H1 (cell line): ENCODE measurements around the gene ZNF221.

Experiments
- CBX8 ChIP-seq: fragments of 300-800, 300-1000 bp; sonication (generic); IDR thresholded peaks from 2 replicates; pipeline ENCODE4 v1.7.1; 2016; ENCODE audit warnings: low read depth, low read length, borderline replicate concordance
- CTCF ChIP-seq, 3 experiments: IDR thresholded peaks; 1 replicate in 2 of 3; 2 replicates in 1 of 3; pipeline versions ENCODE4 v1.5.1 to v1.6.1; 2011; ENCODE audit warnings: low read length in 3 of 3, mild to moderate bottlenecking in 3 of 3, inconsistent platforms in 2 of 3, low read depth in 1 of 3, moderate library complexity in 1 of 3; ENCODE audit not compliant: insufficient read depth in 1 of 3; ENCODE audit errors: control extremely low read depth in 1 of 3
- EP300 ChIP-seq, 2 experiments: IDR thresholded peaks; 1 replicate in 1 of 2; 2 replicates in 1 of 2; pipeline ENCODE4 v1.6.1; 2011 to 2012; ENCODE audit warnings: low read depth in 2 of 2, low read length in 2 of 2, mild to moderate bottlenecking in 2 of 2, borderline replicate concordance in 1 of 2, inconsistent platforms in 1 of 2, moderate library complexity in 1 of 2
- EZH2 ChIP-seq: fragments of 200-600 bp; sonication (generic); IDR thresholded peaks from 2 replicates; pipeline ENCODE4 v1.7.1; 2012; ENCODE audit warnings: low read depth, mild to moderate bottlenecking, moderate library complexity, low read length, inconsistent platforms; ENCODE audit not compliant: severe bottlenecking
- HDAC6 ChIP-seq: IDR thresholded peaks from one replicate; pipeline ENCODE4 v1.7.1; 2012; ENCODE audit warnings: low read depth, mild to moderate bottlenecking, inconsistent platforms, low read length, moderate library complexity
- POLR2A ChIP-seq, 2 experiments: IDR thresholded peaks; 1 replicate in 1 of 2; 2 replicates in 1 of 2; pipeline ENCODE4 v1.6.1; 2011; ENCODE audit warnings: low read depth in 2 of 2, low read length in 2 of 2, mild to moderate bottlenecking in 2 of 2; ENCODE audit errors: control extremely low read depth in 1 of 2
- POLR2AphosphoS5 ChIP-seq: IDR thresholded peaks from 2 replicates; pipeline ENCODE4 v1.6.1; 2011; ENCODE audit warnings: low read depth, low read length
- RAD21 ChIP-seq, 2 experiments: IDR thresholded peaks in 1 of 2; conservative IDR thresholded peaks in 1 of 2; 2 replicates each; pipeline ENCODE4 v1.6.1; 2011; ENCODE audit warnings: low read depth in 2 of 2, low read length in 2 of 2, improper control_type of control experiment in 1 of 2, inconsistent platforms in 1 of 2, mild to moderate bottlenecking in 1 of 2, moderate library complexity in 1 of 2
- TAF1 ChIP-seq: IDR thresholded peaks from 2 replicates; pipeline ENCODE4 v1.6.1; 2011; ENCODE audit warnings: mild to moderate bottlenecking, low read depth, low read length
- TCF12 ChIP-seq: IDR thresholded peaks from 2 replicates; pipeline ENCODE4 v1.6.1; 2011; ENCODE audit warnings: low read depth, mild to moderate bottlenecking, low read length
- ZNF274 ChIP-seq: IDR thresholded peaks from 2 replicates; pipeline ENCODE4 v1.7.0; 2012; ENCODE audit warnings: low read length, borderline replicate concordance; ENCODE audit errors: extremely low read depth

- TF ChIP-seq CTCF (IDR thresholded peaks at IDR 0.05; ENCODE audit: control extremely low read depth in 1 of 3, insufficient read depth in 1 of 3, low read depth in 1 of 3, low read length in 3 of 3) (no peak), RAD21 (IDR thresholded peaks at IDR 0.05 in 1 of 2, conservative IDR thresholded peaks at IDR 0.05 in 1 of 2; ENCODE audit: low read depth in 2 of 2, low read length in 2 of 2) (no peak), HDAC6 (no peak), POLR2A (IDR thresholded peaks at IDR 0.05; ENCODE audit: control extremely low read depth in 1 of 2, low read depth in 2 of 2, low read length in 2 of 2) (no peak), ZNF274 (no peak), EP300 (IDR thresholded peaks at IDR 0.05; ENCODE audit: borderline replicate concordance in 1 of 2, low read depth in 2 of 2, low read length in 2 of 2) (no peak), TAF1 (no peak), CBX8 (no peak), EZH2 (no peak), TCF12 (no peak), POLR2AphosphoS5 (no peak)
Measured at GRCh38 chr19:43906774-43907173, 44.3 kb upstream of the ZNF221 start.
